ENCODE results near the gene KRTAP10-11. TPM values are rescaled to one million over a fixed set of nuclear protein-coding genes. Genes with fewer than 3 reads are reported as not detected.

The KRTAP10-11 gene
- total and polyA plus RNA-seq, 2 of the 8 experiments (the other 6 are each of a cell fraction or from before 2014, with no cell fraction given): not detected

GRCh38 chr21:44648557-44649311 lies 2.5 kb downstream of the KRTAP10-11 start (continued):
- TF ChIP-seq CHD7 (IDR thresholded peaks at IDR 0.05; ENCODE audit: insufficient replicate concordance, low read length) (no peak), KDM1A (IDR thresholded peaks at IDR 0.05; ENCODE audit: borderline replicate concordance, low read length) (no peak), BACH1 (IDR thresholded peaks at IDR 0.05; ENCODE audit: low read length) (no peak), KDM4A (IDR thresholded peaks at IDR 0.05; ENCODE audit: low read depth, low read length, severe bottlenecking) (no peak), TCF12 (IDR thresholded peaks at IDR 0.05; ENCODE audit: low read depth, low read length) (no peak), SP1 (IDR thresholded peaks at IDR 0.05; ENCODE audit: low read depth, low read length) (no peak), JUND (IDR thresholded peaks at IDR 0.05; ENCODE audit: low read length) (no peak)
